Measurements from ENCODE around the gene S100A6. TPM values are rescaled to one million over a fixed set of nuclear protein-coding genes. Genes with fewer than 3 reads are reported as not detected.

Gene S100A6
- total and polyA plus RNA-seq, 2 donors (not counting 1 experiment from before 2014, with no cell fraction given) = 110 to 213 TPM

DNA sequence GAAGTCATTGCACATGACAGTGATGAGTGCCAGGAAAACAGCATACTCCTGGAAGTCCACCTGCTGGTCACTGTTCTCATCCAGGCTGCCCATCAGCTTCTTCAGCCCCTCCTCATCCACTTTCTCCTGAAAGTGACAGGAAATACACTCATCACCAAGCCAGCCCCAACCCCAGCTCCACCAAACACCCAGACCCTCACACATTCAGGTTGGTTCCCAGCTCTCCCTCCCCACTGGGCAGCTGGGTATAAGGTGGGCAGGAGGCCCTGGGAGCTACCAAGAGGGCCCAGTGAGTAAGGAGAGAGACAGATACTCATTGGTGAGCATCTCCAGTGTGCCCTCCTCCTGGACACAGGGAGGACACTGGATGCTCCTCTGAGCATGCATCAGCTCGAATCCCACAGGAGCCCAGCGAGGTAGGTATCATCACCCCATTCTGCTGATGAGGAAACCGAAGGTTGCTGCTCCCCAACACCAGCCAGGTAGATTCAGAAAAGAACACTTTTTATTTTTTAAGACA, 25.7 kb upstream of the S100A6 start:
- ChIA-PET CTCF (interaction anchor here (0.5 to 1.6 kb wide), 7 partner anchors 9 to 643 kb away, joined by 3 to 5 read pairs (median 4); partner anchors contain the start of gene S100A6), POLR2A (no interaction called here)
- Histone ChIP-seq H3K9me3 (ENCODE audit: control extremely low read depth in 1 of 3, control insufficient read depth in 2 of 3, insufficient read depth in 1 of 3, low read length in 2 of 3) (no peaks in the 10 kb centered on the region), H3K9ac (ENCODE audit: low read length) (no peak overlapping the region), H2AFZ (ENCODE audit: insufficient read depth, low read depth, low read length, poor library complexity, severe bottlenecking) (no peak overlapping the region), H4K20me1 (ENCODE audit: control insufficient read depth, insufficient read depth, low read length, poor library complexity, severe bottlenecking) (no peaks in the 10 kb centered on the region), H3K79me2 (ENCODE audit: control insufficient read depth, insufficient read depth, low read length) (no peaks in the 10 kb centered on the region), H3K27ac (ENCODE audit: low read length in 2 of 2) (no peak overlapping the region), H3K4me2 (replicated peaks; ENCODE audit: low read depth, low read length, poor library complexity, severe bottlenecking) (no peak overlapping the region), H3K4me3 (ENCODE audit: control extremely low read depth in 1 of 5, extremely low read depth in 1 of 5, insufficient read depth in 1 of 5, low read depth in 2 of 5, low read length in 4 of 5) (no peak overlapping the region), H3K27me3 (replicated peaks in 1 of 4; ENCODE audit: control extremely low read depth in 1 of 4, control insufficient read depth in 3 of 4, insufficient read depth in 4 of 4, low read length in 3 of 4) (no peaks in the 10 kb centered on the region), H3K4me1 (ENCODE audit: control insufficient read depth in 2 of 2, insufficient read depth in 2 of 2, low read length in 2 of 2) (peaks cover 10 to 14% of the 10 kb centered on the region in 2 donors), H3K36me3 (replicated peaks in 1 of 2; ENCODE audit: control extremely low read depth in 1 of 2, control insufficient read depth in 1 of 2, extremely low read depth in 1 of 2, insufficient read depth in 2 of 2, low read length in 1 of 2) (no peaks in the 10 kb centered on the region)
- Mint-ChIP-seq H3K27ac (no peak overlapping the region), H3K27me3 (no peaks in the 10 kb centered on the region), H3K9me3 (ENCODE audit: insufficient read depth) (no peaks in the 10 kb centered on the region), H3K4me1 (peaks cover 12% of the 10 kb centered on the region), H3K4me3 (no peak overlapping the region)
- no peak for ATAC-seq (ENCODE audit: low read depth)
- intact Hi-C loops (cut with micrococcal nuclease) = no loop called here
- TF ChIP-seq, protein P1, sequence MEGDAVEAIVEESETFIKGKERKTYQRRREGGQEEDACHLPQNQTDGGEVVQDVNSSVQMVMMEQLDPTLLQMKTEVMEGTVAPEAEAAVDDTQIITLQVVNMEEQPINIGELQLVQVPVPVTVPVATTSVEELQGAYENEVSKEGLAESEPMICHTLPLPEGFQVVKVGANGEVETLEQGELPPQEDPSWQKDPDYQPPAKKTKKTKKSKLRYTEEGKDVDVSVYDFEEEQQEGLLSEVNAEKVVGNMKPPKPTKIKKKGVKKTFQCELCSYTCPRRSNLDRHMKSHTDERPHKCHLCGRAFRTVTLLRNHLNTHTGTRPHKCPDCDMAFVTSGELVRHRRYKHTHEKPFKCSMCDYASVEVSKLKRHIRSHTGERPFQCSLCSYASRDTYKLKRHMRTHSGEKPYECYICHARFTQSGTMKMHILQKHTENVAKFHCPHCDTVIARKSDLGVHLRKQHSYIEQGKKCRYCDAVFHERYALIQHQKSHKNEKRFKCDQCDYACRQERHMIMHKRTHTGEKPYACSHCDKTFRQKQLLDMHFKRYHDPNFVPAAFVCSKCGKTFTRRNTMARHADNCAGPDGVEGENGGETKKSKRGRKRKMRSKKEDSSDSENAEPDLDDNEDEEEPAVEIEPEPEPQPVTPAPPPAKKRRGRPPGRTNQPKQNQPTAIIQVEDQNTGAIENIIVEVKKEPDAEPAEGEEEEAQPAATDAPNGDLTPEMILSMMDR (IDR thresholded peaks at IDR 0.05) = no peak
- no peak for TF ChIP-seq EZH2 (IDR thresholded peaks at IDR 0.05; ENCODE audit: borderline replicate concordance, insufficient read depth, low read depth, low read length, poor library complexity, severe bottlenecking)
- no peak for DNase-seq
- 100% methylated on average over 3 of the region's 3 CpGs for WGBS (ENCODE audit: insufficient coverage)

DNA sequence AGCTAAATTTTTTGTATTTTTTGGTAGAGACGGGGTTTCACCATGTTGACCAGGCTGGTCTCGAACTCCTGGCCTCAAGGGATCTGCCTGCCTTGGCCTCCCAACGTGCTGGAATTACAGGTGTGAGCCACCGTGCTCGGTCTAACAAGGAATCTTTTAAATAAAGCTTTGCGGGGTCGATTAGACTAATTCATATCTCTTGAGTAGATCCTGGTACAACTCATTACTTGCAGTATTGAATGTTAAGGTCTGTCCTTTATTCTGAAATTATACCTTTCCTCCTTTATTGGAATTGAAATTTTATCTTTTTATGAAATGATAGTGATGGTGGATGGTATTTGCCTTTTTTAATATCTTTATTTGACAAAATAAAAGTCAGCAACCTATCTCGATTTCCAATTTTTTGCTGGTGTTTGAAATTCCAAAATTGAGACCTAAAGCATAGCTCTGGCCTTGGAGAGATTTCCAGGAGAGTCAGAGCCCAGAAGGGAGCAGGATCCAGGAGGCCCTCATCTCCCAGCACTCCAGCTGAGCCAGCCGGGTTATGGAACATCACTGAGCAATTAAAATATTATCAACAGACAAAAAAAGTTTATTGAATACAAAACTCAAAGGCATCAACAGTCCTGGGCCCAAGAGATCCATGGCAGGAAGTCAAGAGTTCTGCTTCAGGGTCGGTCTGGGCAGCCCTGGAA, 25.1 kb upstream of the S100A6 start:
- DNase-seq (no peak), ATAC-seq (ENCODE audit: low read depth) (no peak)
- Histone ChIP-seq H3K4me1 (ENCODE audit: control insufficient read depth in 2 of 2, insufficient read depth in 2 of 2, low read length in 2 of 2) (peaks cover 6 to 8% of the 10 kb centered on the region in 2 donors), H3K36me3 (replicated peaks in 1 of 2; ENCODE audit: control extremely low read depth in 1 of 2, control insufficient read depth in 1 of 2, extremely low read depth in 1 of 2, insufficient read depth in 2 of 2, low read length in 1 of 2) (no peaks in the 10 kb centered on the region), H3K27me3 (replicated peaks in 1 of 4; ENCODE audit: control extremely low read depth in 1 of 4, control insufficient read depth in 3 of 4, insufficient read depth in 4 of 4, low read length in 3 of 4) (no peaks in the 10 kb centered on the region), H3K4me2 (replicated peaks; ENCODE audit: low read depth, low read length, poor library complexity, severe bottlenecking) (no peak overlapping the region), H3K79me2 (ENCODE audit: control insufficient read depth, insufficient read depth, low read length) (no peaks in the 10 kb centered on the region), H3K9ac (ENCODE audit: low read length) (no peak overlapping the region), H4K20me1 (ENCODE audit: control insufficient read depth, insufficient read depth, low read length, poor library complexity, severe bottlenecking) (no peaks in the 10 kb centered on the region), H2AFZ (ENCODE audit: insufficient read depth, low read depth, low read length, poor library complexity, severe bottlenecking) (no peak overlapping the region), H3K4me3 (ENCODE audit: control extremely low read depth in 1 of 5, extremely low read depth in 1 of 5, insufficient read depth in 1 of 5, low read depth in 2 of 5, low read length in 4 of 5) (no peak overlapping the region), H3K27ac (ENCODE audit: low read length in 2 of 2) (no peak overlapping the region), H3K9me3 (ENCODE audit: control extremely low read depth in 1 of 3, control insufficient read depth in 2 of 3, insufficient read depth in 1 of 3, low read length in 2 of 3) (no peaks in the 10 kb centered on the region)
- TF ChIP-seq, protein P1 (IDR thresholded peaks at IDR 0.05) = no peak
- no peak for TF ChIP-seq EZH2 (IDR thresholded peaks at IDR 0.05; ENCODE audit: borderline replicate concordance, insufficient read depth, low read depth, low read length, poor library complexity, severe bottlenecking)
- intact Hi-C loops (cut with micrococcal nuclease) = no loop called here
- no peak overlapping the region for H3K27ac Mint-ChIP-seq
- peaks cover 8% of the 10 kb centered on the region for H3K4me1 Mint-ChIP-seq
- WGBS (ENCODE audit: insufficient coverage) = 89% methylated on average over 4 of the region's 10 CpGs
- CTCF ChIA-PET = interaction anchor here (0.5 to 2.3 kb wide), 7 partner anchors 8 to 643 kb away, joined by 3 to 8 read pairs (median 4); no protein-coding TSS in a partner anchor
- H3K27me3 Mint-ChIP-seq = no peaks in the 10 kb centered on the region
- no peak overlapping the region for H3K4me3 Mint-ChIP-seq
- POLR2A ChIA-PET = no interaction called here
- H3K9me3 Mint-ChIP-seq (ENCODE audit: insufficient read depth) = no peaks in the 10 kb centered on the region
